ENCODE results near the gene LELP1. TPM values are rescaled to one million over a fixed set of nuclear protein-coding genes. Genes with fewer than 3 reads are reported as not detected.
A peak's percentile ranks its signal among the peaks of the same experiment; 100 is the strongest.
"Not testable (repeated sequence)": the region's sequence is repeated elsewhere in the genome, so short reads cannot be mapped to it uniquely, and the experiment has no call there.

The LELP1 gene
- total RNA-seq, result not detected in 2 replicates

- H3K4me3 ChIP-seq (ENCODE audit: low read depth, low read length), result no peak within 1 kb of the TSS
- TF ChIP-seq CTCF (conservative IDR thresholded peaks at IDR 0.05; ENCODE audit: low read depth, low read length), result no peak
- DNase-seq (ENCODE audit: low read depth), result no peak
Measured at GRCh38 chr1:153203130-153203529, at the start of gene LELP1. TSS of gene LELP1 (plus strand) at chr1:153203430. CDS start at chr1:153204708, 1,278 bp downstream.

GRCh38 chr1:153155541-153155940 lies 47.7 kb upstream of the LELP1 start:
- no peak for DNase-seq (ENCODE audit: low read depth)
- TF ChIP-seq CTCF (conservative IDR thresholded peaks at IDR 0.05; ENCODE audit: low read depth, low read length), result no peak
- no peak overlapping the region for H3K4me3 ChIP-seq (ENCODE audit: low read depth, low read length)

- no peak for TF ChIP-seq CTCF (conservative IDR thresholded peaks at IDR 0.05; ENCODE audit: low read depth, low read length)
- no peak overlapping the region for H3K4me3 ChIP-seq (ENCODE audit: low read depth, low read length)
- DNase-seq (ENCODE audit: low read depth), result no peak
Measured at GRCh38 chr1:153168686-153169085, 34.5 kb upstream of the LELP1 start.

DNA sequence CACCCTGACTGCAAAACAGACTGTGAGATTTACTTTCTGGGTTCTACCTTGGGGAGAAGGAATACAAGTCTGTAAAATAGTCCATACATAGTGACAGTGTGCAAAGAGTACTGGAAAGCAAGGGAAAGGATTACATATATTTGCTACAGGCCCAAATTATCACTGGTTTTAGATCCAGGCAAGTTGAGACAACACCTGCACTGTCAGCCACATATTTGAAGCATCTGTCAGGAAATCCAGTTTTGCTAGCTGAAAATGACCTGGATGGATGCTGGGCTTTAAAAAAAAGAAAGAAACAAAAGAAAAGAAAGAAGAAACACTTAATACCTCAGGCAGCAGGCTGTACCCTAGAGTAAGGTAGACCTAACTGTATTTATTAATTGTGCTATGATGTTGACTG lies 28.6 kb upstream of the LELP1 start:
- H3K4me3 ChIP-seq (ENCODE audit: low read depth, low read length), result no peak overlapping the region
- TF ChIP-seq CTCF (conservative IDR thresholded peaks at IDR 0.05; ENCODE audit: low read depth, low read length), result no peak
- no peak for DNase-seq (ENCODE audit: low read depth)

- TF ChIP-seq CTCF (conservative IDR thresholded peaks at IDR 0.05; ENCODE audit: low read depth, low read length), result no peak
- DNase-seq (ENCODE audit: low read depth), result no peak
Measured at GRCh38 chr1:153178922-153179321, 24.3 kb upstream of the LELP1 start.

DNA sequence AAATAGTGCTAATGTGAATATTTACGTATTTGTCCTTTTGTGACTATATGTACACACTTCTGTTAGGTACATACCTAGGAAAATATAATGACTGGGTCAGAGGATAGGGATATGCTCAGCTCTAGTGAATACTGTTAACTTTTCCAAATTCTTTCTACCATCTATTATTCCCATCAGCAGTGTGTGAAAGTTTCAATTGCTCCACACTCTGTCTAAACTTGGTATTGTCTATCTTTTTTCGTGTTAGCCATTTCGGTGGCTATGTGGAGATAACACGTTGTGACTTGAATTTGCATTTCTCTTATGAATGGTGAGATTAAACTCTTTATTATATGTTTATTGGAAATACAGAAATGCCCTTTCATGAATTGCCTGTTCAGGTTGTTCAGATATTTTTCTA lies 22.7 kb upstream of the LELP1 start:
- no peak for TF ChIP-seq CTCF (conservative IDR thresholded peaks at IDR 0.05; ENCODE audit: low read depth, low read length)
- H3K4me3 ChIP-seq (ENCODE audit: low read depth, low read length), result no peak overlapping the region
- no peak for DNase-seq (ENCODE audit: low read depth)

More at GRCh38 chr1:153178922-153179321, 24.3 kb upstream of the LELP1 start:
- H3K4me3 ChIP-seq (ENCODE audit: low read depth, low read length), result no peak overlapping the region

- DNase-seq (ENCODE audit: low read depth), result not testable (repeated sequence)
Measured at GRCh38 chr1:153188301-153188700, 14.9 kb upstream of the LELP1 start.

DNA sequence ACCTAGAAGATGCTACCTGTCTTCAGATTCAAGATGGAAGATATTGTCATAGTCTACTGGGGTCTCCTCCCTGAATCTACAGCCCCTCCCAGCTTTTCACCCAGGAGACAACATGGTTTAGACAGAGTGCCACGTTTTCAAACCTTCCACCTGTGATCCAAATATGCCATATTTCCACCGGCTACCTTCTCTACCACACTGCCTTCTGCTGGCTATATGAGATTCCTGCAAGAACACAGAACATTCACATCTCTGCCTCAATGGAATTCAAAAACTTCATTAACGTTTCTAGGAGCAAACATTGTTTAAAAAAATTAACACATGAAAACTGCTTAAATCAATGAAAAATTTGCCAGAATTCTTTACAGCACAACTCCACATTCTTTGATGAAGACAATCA lies 12.9 kb upstream of the LELP1 start:
- TF ChIP-seq CTCF (conservative IDR thresholded peaks at IDR 0.05; ENCODE audit: low read depth, low read length), result peak; percentile 46
- no peak for DNase-seq (ENCODE audit: low read depth)
- H3K4me3 ChIP-seq (ENCODE audit: low read depth, low read length), result no peak overlapping the region

More at GRCh38 chr1:153188301-153188700, 14.9 kb upstream of the LELP1 start:
- H3K4me3 ChIP-seq (ENCODE audit: low read depth, low read length), result not testable (repeated sequence)

Measured in epithelial cell of proximal tubule (primary cell).